DND-41 (cell line): ENCODE measurements around the gene NDUFB5.

Experiments
- ATAC-seq: fragments of 200-7000 bp; cut with Tn5 transposase; 3 replicates; pipeline ENCODE4 v1.9.1; 2021; ENCODE audit warnings: low read depth; ENCODE audit not compliant: insufficient read depth
- DNase-seq: peaks from one replicate; pipeline ENCODE4 v3.0.0-alpha.2; 2020
- H2AFZ ChIP-seq: 2 replicates; pipeline ENCODE4 v1.6.0; 2012; ENCODE audit warnings: low read depth, low read length
- H3K27ac ChIP-seq: 2 replicates; pipeline ENCODE4 v1.5.1; 2012; ENCODE audit warnings: low read length, inconsistent platforms
- H3K27me3 ChIP-seq: fragments of 200-600 bp; sonication (generic); 2 replicates; pipeline ENCODE4 v1.6.0; 2012; ENCODE audit warnings: low read length, mild to moderate bottlenecking, inconsistent platforms; ENCODE audit not compliant: insufficient read depth, poor library complexity
- H3K36me3 ChIP-seq: 2 replicates; pipeline ENCODE4 v1.5.1; 2012; ENCODE audit warnings: low read length, inconsistent platforms; ENCODE audit not compliant: insufficient read depth
- H3K4me1 ChIP-seq: 2 replicates; pipeline ENCODE4 v1.5.1; 2012; ENCODE audit warnings: mild to moderate bottlenecking, low read length; ENCODE audit not compliant: insufficient read depth
- H3K4me2 ChIP-seq: 2 replicates; pipeline ENCODE4 v1.6.0; 2012; ENCODE audit warnings: mild to moderate bottlenecking, moderate library complexity, low read length, inconsistent platforms; ENCODE audit not compliant: insufficient read depth
- H3K4me3 ChIP-seq, 2 experiments: fragments of 200-600 bp in 1 of 2; shearing (Covaris generic) in 1 of 2; 2 replicates each; pipeline ENCODE4 v1.5.1; 2012 to 2016; ENCODE audit warnings: inconsistent platforms in 2 of 2, low read length in 2 of 2, mild to moderate bottlenecking in 2 of 2, low read depth in 1 of 2, moderate library complexity in 1 of 2
- H3K79me2 ChIP-seq: 2 replicates; pipeline ENCODE4 v1.6.0; 2012; ENCODE audit warnings: low read length, inconsistent platforms; ENCODE audit not compliant: insufficient read depth
- H3K9ac ChIP-seq: 2 replicates; pipeline ENCODE4 v1.6.0; 2012; ENCODE audit warnings: low read depth, mild to moderate bottlenecking, inconsistent platforms, low read length, moderate library complexity
- H3K9me3 ChIP-seq: 2 replicates; pipeline ENCODE4 v1.5.1; 2012; ENCODE audit warnings: low read length, moderate library complexity, mild to moderate bottlenecking, inconsistent platforms; ENCODE audit not compliant: insufficient read depth, severe bottlenecking
- H4K20me1 ChIP-seq: 2 replicates; pipeline ENCODE4 v1.6.0; 2012; ENCODE audit warnings: low read length; ENCODE audit not compliant: insufficient read depth
- CTCF ChIP-seq: IDR thresholded peaks from 2 replicates; pipeline ENCODE4 v1.5.1; 2012; ENCODE audit warnings: borderline replicate concordance, low read length, moderate library complexity, mild to moderate bottlenecking; ENCODE audit not compliant: poor library complexity, severe bottlenecking; ENCODE audit errors: extremely low read depth
- EZH2 ChIP-seq: IDR thresholded peaks from 3 replicates; pipeline ENCODE4 v1.6.1; 2012; ENCODE audit warnings: borderline replicate concordance, low read depth, mild to moderate bottlenecking, moderate library complexity, low read length, inconsistent platforms; ENCODE audit not compliant: severe bottlenecking

The NDUFB5 gene

GRCh38 chr3:179604321-179605078, at the start of gene NDUFB5, which contains the start of gene MRPL47:
TSS of gene NDUFB5 (plus strand) at chr3:179604794. CDS start at chr3:179604816, 22 bp downstream.
TSS of gene MRPL47 (minus strand) at chr3:179604638. CDS start at chr3:179604624, 14 bp downstream.
- Histone ChIP-seq H4K20me1 (no peaks in the 10 kb centered on the region), H3K4me2 (peak within 1 kb of the TSS; percentile 97), H3K9ac (peak within 1 kb of the TSS; percentile 65), H2AFZ (peak within 1 kb of the TSS; percentile 76), H3K79me2 (peaks cover 79% of the 10 kb centered on the region), H3K4me1 (peaks cover 40% of the 10 kb centered on the region), H3K9me3 (no peaks in the 10 kb centered on the region), H3K4me3 (peak within 1 kb of the TSS; percentile 60 to 61), H3K36me3 (peaks cover 26% of the 10 kb centered on the region), H3K27ac (peak within 1 kb of the TSS; percentile 86), H3K27me3 (no peaks in the 10 kb centered on the region)
- TF ChIP-seq CTCF (no peak), EZH2 (no peak)
- ATAC-seq = peak; percentile 99
- peak; percentile 94 for DNase-seq

- ATAC-seq = no peak
- TF ChIP-seq EZH2 = no peak
- TF ChIP-seq CTCF = peak; percentile 76
- H4K20me1 ChIP-seq = peaks cover 6% of the 10 kb centered on the region; the same call in 1 of the 2 replicates
- H2AFZ ChIP-seq = no peak overlapping the region
- peaks cover 12% of the 10 kb centered on the region for H3K4me1 ChIP-seq
- DNase-seq = peak; percentile 61
- peaks cover 8% of the 10 kb centered on the region for H3K79me2 ChIP-seq
- H3K4me2 ChIP-seq = no peak overlapping the region
- no peak overlapping the region for H3K27ac ChIP-seq
- no peaks in the 10 kb centered on the region for H3K36me3 ChIP-seq
- H3K4me3 ChIP-seq = no peak overlapping the region
- no peaks in the 10 kb centered on the region for H3K27me3 ChIP-seq
- no peaks in the 10 kb centered on the region for H3K9me3 ChIP-seq
- no peak overlapping the region for H3K9ac ChIP-seq
Observed at GRCh38 chr3:179558742-179559364, 45.7 kb upstream of the NDUFB5 start.

GRCh38 chr3:179560791-179561190, 43.8 kb upstream of the NDUFB5 start:
- H3K4me3 ChIP-seq = no peak overlapping the region
- peaks cover 17% of the 10 kb centered on the region; the same call in 1 of the 2 replicates for H4K20me1 ChIP-seq
- peaks cover 27% of the 10 kb centered on the region for H3K79me2 ChIP-seq
- no peak overlapping the region for H2AFZ ChIP-seq
- H3K27me3 ChIP-seq = no peaks in the 10 kb centered on the region
- ATAC-seq (no peak), DNase-seq (no peak)
- no peak overlapping the region for H3K27ac ChIP-seq
- H3K9me3 ChIP-seq = no peaks in the 10 kb centered on the region
- TF ChIP-seq EZH2 (no peak), CTCF (no peak)
- H3K4me1 ChIP-seq = peaks cover 31% of the 10 kb centered on the region
- H3K36me3 ChIP-seq = no peaks in the 10 kb centered on the region
- H3K4me2 ChIP-seq = no peak overlapping the region
- no peak overlapping the region for H3K9ac ChIP-seq
